Mucosa of rectum (tissue), 2 donors: Measurements from ENCODE around the gene CLDN7.

ENCODE experiments used
- H3K27ac ChIP-seq, 2 donors: one replicate each; pipeline ENCODE4 v1.7.0; 2013; ENCODE audit warnings: inconsistent platforms in 2 of 2, low read depth in 2 of 2, low read length in 2 of 2
- H3K27me3 ChIP-seq, 2 donors: one replicate each; pipeline ENCODE4 v1.7.0; 2013; ENCODE audit warnings: low read length in 2 of 2; ENCODE audit not compliant: control insufficient read depth in 2 of 2, insufficient read depth in 2 of 2
- H3K36me3 ChIP-seq, 2 donors: one replicate each; pipeline ENCODE4 v1.7.0; 2013; ENCODE audit warnings: low read length in 2 of 2; ENCODE audit not compliant: control insufficient read depth in 2 of 2, insufficient read depth in 2 of 2
- H3K4me1 ChIP-seq, 2 donors: one replicate each; pipeline ENCODE4 v1.7.0; 2013; ENCODE audit warnings: low read length in 2 of 2, mild to moderate bottlenecking in 1 of 2; ENCODE audit not compliant: control insufficient read depth in 2 of 2, insufficient read depth in 2 of 2
- H3K4me3 ChIP-seq, 2 donors: one replicate each; pipeline ENCODE4 v1.7.0; 2013; ENCODE audit warnings: low read length in 2 of 2
- H3K9ac ChIP-seq, 2 donors: one replicate each; pipeline ENCODE4 v1.7.0; 2013; ENCODE audit warnings: low read length in 2 of 2, low read depth in 1 of 2, mild to moderate bottlenecking in 1 of 2
- H3K9me3 ChIP-seq, 2 donors: one replicate each; pipeline ENCODE4 v1.7.0; 2013; ENCODE audit warnings: low read length in 2 of 2; ENCODE audit not compliant: control insufficient read depth in 2 of 2
- donor health status: healthy.
- donor health status: Normal muscosa, but diverticular disease.

CLDN7 gene

DNA sequence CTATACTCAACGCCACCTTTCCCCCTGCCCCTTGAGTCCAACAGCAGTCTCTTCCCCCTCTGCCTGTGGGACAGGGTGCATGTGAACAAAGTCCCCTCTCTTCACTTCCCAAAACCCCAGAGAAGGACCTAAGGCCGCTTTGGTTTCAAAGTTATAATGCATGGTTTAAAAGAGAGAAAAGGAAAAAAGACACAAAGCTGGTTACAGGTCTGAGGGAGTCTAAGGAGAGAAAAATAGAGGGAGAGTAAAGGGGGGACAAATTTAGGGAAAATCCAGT is 18.9 kb downstream of the CLDN7 start:
- Histone ChIP-seq H3K27me3 (no peaks in the 10 kb centered on the region), H3K9ac (peak overlapping the region; percentile 98 to 100), H3K9me3 (no peaks in the 10 kb centered on the region), H3K36me3 (peaks cover 33 to 37% of the 10 kb centered on the region in 2 donors), H3K4me3 (peak overlapping the region; percentile 91 to 99), H3K4me1 (peaks cover 19 to 22% of the 10 kb centered on the region in 2 donors), H3K27ac (peak overlapping the region; percentile 100)

DNA sequence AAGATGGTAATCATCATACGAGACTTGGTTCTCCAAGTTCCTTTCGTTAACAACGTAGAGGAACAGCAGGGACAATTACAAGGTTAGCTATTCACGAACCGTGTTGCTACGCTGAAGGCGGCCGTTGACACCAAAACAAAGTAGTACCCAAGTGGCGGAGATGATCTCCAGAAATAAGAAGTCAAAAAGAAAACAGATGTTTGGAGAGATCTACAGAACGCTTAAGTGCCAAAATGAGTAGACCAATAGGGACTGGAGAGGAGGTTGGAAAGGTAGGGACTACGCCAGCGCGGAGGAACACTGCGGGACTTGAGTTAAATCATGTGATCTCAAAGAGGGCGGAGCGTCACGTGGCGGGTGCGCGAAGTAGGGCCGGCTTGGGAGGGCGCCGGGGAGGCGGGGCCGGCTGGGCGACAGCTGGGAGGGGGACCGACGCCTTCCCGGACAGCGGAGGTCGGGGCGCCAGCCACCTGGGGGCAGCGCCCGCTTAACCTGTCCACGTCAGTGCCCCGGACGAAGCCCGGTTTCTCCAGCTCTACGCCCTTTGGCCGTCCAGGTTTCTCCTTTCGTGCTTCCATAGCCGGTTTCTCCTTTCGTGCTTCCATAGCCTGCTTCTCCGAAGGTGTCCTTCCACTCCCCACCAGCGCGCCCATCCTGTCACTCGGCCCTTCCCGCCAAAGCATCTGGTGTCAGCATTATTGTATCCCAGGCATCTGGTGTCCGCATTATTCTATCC is 19.4 kb downstream of the CLDN7 start:
- H3K4me1 ChIP-seq, result peaks cover 19 to 22% of the 10 kb centered on the region in 2 donors
- H3K27ac ChIP-seq, result peak overlapping the region; percentile 100
- H3K4me3 ChIP-seq, result peak overlapping the region; percentile 91 to 99
- no peaks in the 10 kb centered on the region for H3K9me3 ChIP-seq
- peak overlapping the region; percentile 98 to 100 for H3K9ac ChIP-seq
- no peaks in the 10 kb centered on the region for H3K27me3 ChIP-seq
- H3K36me3 ChIP-seq, result peaks cover 33 to 37% of the 10 kb centered on the region in 2 donors

DNA sequence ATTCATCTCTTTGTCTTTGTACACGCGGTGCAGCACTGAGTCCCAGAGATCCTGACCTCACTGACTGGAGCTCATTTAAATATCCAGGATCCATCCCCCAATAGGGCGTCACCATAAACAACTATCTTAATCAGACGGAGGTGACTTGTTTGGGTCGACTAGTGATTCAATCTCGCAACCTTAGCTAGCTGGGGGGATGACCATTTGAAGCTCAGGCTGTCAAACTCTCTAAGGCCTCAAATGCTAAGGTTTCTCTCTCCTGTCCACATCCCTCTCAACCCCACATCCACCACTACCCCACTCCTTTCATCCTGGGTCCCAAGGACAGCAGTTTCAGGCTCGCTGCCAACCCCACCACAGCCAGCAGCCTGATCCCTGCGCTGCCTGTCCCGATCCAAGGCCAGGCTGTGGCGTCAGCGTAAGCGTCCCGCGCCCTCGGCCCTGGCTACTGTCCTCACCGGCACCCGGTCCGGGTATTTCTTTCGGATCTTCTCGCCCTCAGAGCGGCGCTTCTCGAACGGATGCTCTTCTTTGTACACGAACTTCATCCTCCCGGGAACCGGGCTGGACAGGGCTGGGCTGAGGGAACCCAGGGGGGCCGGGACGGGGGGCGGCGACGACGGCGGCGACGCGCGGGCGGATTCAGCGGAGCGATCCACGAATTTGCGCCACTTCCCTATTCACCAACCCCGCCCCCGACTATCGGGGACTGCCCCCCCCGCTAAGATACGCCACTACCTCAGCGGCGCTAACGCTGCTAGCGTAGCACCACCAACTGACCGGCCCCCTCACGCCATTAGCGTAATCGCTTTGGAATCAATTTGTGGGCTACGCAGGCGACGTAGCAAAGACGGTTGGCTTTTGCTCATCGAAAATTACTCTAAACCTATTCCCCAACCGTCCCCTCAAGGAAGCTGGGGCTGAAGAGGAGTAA is 20.2 kb downstream of the CLDN7 start, which contains the start of gene GABARAP:
Gene GABARAP (minus strand): TSS at position 667 of the 934 bp plus-strand sequence. CDS start 119 bp downstream, at position 548.
- H3K27ac ChIP-seq, result peak within 1 kb of the TSS; percentile 100
- peak within 1 kb of the TSS; percentile 91 to 99 for H3K4me3 ChIP-seq
- H3K9ac ChIP-seq, result peak within 1 kb of the TSS; percentile 98 to 100
- H3K36me3 ChIP-seq, result peaks cover 33 to 36% of the 10 kb centered on the region in 2 donors
- H3K9me3 ChIP-seq, result no peaks in the 10 kb centered on the region
- no peaks in the 10 kb centered on the region for H3K27me3 ChIP-seq
- H3K4me1 ChIP-seq, result peaks cover 24 to 27% of the 10 kb centered on the region in 2 donors

DNA sequence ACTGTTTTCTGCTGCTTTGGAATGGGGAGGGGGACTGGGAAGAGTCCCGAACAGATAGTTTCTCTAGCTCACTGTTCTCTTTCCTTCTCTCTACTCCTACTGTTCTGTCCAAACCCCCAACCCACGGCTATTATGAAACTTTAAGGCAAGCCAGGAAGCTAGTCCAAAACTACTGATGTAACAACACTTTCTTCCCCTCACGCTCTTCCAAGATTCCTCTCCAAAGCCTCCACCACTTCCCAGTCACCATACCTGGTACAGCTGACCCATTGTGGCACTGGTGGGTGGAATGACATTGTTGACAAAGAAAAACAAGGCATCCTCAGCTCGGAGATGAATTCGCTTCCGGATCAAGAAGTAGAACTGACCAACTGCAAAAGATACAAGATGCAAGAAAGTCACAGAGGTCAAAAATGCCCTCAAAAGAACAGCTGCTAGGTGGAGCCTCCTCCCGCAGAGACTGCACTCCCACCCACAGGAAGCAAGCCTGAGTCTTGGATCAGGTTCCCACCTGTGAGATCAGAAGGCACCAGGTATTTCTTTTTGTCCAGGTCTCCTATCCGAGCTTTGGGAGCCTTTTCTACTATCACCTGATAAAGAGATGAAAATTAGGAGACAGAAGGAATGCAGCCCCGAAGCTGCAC is 21.1 kb downstream of the CLDN7 start:
- Histone ChIP-seq H3K9ac (peak overlapping the region; percentile 98 to 100), H3K27me3 (no peaks in the 10 kb centered on the region), H3K27ac (peak overlapping the region; percentile 100), H3K4me3 (peak overlapping the region; percentile 91 to 99), H3K4me1 (peaks cover 25 to 29% of the 10 kb centered on the region in 2 donors), H3K9me3 (no peaks in the 10 kb centered on the region), H3K36me3 (peaks cover 26 to 33% of the 10 kb centered on the region in 2 donors)

DNA sequence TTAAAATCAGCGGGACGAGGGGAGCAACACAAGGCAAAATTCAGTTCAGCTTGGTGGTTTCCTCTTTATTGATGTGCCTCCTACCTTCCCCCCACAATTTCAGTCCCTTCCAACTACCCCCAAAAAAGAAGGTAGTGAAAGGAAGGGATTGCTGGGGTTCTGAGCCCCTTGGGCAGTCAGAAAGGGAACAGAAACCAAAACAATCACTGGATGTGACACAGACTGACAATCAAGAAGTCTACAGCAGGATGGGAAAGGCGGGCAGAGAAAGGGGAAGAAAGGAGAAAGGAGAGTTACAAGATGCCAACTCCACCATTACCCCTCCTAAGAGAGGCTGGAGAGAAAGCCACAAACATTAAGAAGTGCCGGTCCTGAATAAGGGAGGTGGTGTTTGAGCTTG is 21.9 kb downstream of the CLDN7 start:
- Histone ChIP-seq H3K4me3 (peak overlapping the region; percentile 91 to 99), H3K27me3 (no peaks in the 10 kb centered on the region), H3K27ac (peak overlapping the region in 1 of 2 donors; percentile 43), H3K36me3 (peaks cover 23 to 36% of the 10 kb centered on the region in 2 donors), H3K9me3 (no peaks in the 10 kb centered on the region), H3K4me1 (peaks cover 29 to 31% of the 10 kb centered on the region in 2 donors), H3K9ac (peak overlapping the region; percentile 98 to 100)

DNA sequence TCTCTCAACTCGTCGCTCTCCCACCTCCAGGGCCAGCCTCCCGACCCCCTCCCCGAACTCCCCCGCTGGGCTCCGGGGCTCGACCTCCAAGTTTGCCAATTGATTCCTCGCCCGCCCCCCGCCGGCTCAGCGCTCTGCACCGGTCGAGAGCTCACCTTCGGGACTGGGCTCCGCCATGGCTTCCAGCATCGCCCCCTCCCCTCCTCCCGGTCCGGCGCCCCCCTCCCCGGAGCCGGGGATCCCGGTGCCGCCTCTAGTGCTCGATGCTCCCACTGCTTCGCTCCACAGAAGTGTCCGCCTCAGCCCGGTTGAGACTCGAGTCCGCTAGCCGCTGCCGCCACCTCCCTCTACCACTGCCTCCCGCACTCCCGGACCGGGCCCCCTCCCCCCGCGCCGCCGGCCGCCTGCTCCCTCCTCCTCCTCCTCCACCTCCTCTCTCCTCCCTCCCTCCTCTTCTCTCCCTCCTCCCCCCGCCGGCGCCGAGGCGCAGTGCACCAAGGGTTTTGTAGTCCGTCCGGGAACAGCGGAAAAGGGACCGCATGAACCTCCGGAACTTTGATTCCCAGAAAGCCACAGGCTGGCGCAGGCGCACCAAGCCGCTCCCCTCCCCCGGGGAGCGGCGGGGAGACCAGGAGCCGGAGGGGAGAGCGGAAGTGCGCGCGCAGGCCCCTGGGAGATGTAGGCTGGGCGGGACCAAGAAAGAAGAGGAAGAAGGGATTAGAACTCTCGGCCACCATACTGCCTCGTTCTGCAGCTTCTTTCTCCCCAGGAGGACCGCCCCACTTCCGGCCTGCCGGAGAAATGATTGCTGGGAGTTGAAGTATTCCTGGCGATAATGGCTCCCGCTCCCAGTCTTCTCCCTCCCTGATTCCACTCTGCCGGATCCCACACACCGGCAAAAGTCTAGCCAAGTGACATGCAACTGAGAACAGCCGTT is 22.9 kb downstream of the CLDN7 start, which contains the start of gene PHF23:
Gene PHF23 (minus strand): TSS at position 367 of the 937 bp plus-strand sequence. CDS start 178 bp downstream, at position 189.
- peak within 1 kb of the TSS; percentile 87 to 99 for H3K4me3 ChIP-seq
- peaks cover 19 to 33% of the 10 kb centered on the region in 2 donors for H3K36me3 ChIP-seq
- no peaks in the 10 kb centered on the region for H3K27me3 ChIP-seq
- peak within 1 kb of the TSS; percentile 98 for H3K9ac ChIP-seq
- H3K4me1 ChIP-seq, result peaks cover 38 to 40% of the 10 kb centered on the region in 2 donors
- H3K9me3 ChIP-seq, result no peaks in the 10 kb centered on the region
- peak within 1 kb of the TSS; percentile 89 to 97 for H3K27ac ChIP-seq

DNA sequence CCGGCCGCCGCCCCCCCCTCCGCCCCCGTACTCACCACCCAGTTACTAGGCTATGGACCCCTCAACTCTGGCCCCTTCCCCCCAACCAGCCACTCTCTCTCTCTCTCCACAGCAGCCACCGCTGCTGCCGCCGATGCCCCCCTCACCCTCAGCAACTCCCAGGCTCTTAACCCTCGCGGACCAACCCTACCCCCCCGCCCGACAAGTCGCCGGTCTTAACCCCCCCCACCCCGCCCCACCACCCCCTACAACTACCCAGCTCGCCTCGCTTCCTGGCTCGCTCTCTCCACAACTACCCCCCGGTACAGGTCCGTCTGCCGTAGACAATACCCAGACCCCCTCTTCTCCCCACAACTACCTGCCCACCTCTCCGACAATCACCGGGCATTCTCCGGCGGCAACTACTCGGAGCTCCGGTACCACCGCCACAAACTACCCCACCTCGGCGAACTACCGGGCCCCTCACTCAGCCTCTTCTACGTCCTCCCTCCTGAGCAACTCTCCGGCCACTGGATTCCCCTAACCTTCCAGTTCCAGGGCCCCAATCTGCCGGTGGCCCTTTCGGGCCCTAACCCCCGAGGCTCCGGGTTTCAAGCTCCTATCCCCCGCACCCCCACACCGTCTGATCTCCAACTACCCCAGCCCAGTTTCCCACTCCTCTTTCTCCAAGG is 23.7 kb downstream of the CLDN7 start:
- H3K9me3 ChIP-seq, result no peaks in the 10 kb centered on the region
- H3K27me3 ChIP-seq, result no peaks in the 10 kb centered on the region
- H3K36me3 ChIP-seq, result peaks cover 15 to 26% of the 10 kb centered on the region in 2 donors
- H3K4me1 ChIP-seq, result peaks cover 43% of the 10 kb centered on the region in 2 donors
- H3K9ac ChIP-seq, result peak overlapping the region; percentile 91 to 98
- H3K4me3 ChIP-seq, result peak overlapping the region; percentile 87 to 93
- peak overlapping the region; percentile 89 to 97 for H3K27ac ChIP-seq

DNA sequence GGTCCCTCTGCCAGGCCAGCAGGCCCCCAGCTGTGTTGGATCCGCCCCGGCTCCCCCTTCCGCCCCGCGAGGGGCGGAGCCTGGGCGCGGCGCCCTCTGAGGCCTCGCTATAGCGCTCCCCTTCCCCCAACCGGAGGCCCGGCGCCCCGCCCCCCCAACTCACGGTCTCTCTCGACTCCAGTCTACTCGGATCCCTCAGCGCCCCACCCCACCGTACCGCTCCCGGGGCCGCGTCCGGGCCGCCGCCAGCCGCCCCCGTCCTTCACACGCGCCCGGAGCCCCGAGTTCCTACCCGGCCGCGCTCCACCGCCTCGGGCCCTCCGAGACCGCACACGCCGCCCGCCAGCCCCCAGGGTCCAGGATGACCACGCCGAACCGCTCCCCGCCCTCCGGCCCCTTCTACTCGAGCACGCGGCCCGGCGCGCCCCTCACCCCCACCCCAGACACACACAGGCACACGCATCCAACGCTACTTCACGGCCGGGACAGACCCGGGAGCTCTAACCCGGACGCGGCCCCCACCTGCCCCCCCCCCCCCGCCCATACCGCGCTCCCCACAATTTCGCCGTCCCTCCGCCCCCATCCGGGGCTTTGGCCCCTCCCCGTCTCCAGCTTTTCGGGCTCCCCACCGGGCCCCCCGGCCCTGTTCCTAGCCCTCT is 24.4 kb downstream of the CLDN7 start:
- Histone ChIP-seq H3K36me3 (peaks cover 15 to 26% of the 10 kb centered on the region in 2 donors), H3K27ac (peak overlapping the region; percentile 89 to 97), H3K4me3 (peak overlapping the region; percentile 87 to 93), H3K9me3 (no peaks in the 10 kb centered on the region), H3K9ac (peak overlapping the region; percentile 54 to 74), H3K27me3 (no peaks in the 10 kb centered on the region), H3K4me1 (peaks cover 44 to 50% of the 10 kb centered on the region in 2 donors)
